Effector memory CD8-positive, alpha-beta T cell (primary cell): ENCODE results near the gene CUL7.
"Not testable (repeated sequence)": the region's sequence is repeated elsewhere in the genome, so short reads cannot be mapped to it uniquely, and the experiment has no call there.

Source experiments
- ATAC-seq: fragments of 150-1000 bp; cut with Tn5 transposase; replicated peaks from 2 replicates; pipeline ENCODE4 v1.10.0; 2021; ENCODE audit warnings: mild to moderate bottlenecking, moderate library complexity
- DNase-seq, 3 experiments: peaks; one replicate each; pipeline ENCODE4 v3.0.0; 2021
- H3K27ac Mint-ChIP-seq, 2 donors: one replicate each; pipeline ENCODE4 v1.8.0; 2022; ENCODE audit warnings: mild to moderate bottlenecking in 2 of 2, mixed read lengths in 2 of 2, moderate library complexity in 2 of 2
- H3K27me3 Mint-ChIP-seq, 2 donors: one replicate each; pipeline ENCODE4 v1.8.0; 2022; ENCODE audit warnings: mixed read lengths in 2 of 2
- H3K36me3 Mint-ChIP-seq: one replicate; pipeline ENCODE4 v1.8.0; 2022; ENCODE audit warnings: mild to moderate bottlenecking, moderate library complexity, mixed read lengths; ENCODE audit not compliant: insufficient read depth
- H3K4me1 Mint-ChIP-seq, 2 donors: one replicate each; pipeline ENCODE4 v1.8.0; 2022; ENCODE audit warnings: low read depth in 2 of 2, mixed read lengths in 2 of 2
- H3K4me3 Mint-ChIP-seq, 2 donors: one replicate each; pipeline ENCODE4 v1.8.0; 2022; ENCODE audit warnings: mild to moderate bottlenecking in 2 of 2, mixed read lengths in 2 of 2, moderate library complexity in 2 of 2
- H3K9me3 Mint-ChIP-seq, 2 donors: one replicate each; pipeline ENCODE4 v1.8.0; 2022; ENCODE audit warnings: mixed read lengths in 2 of 2

The CUL7 gene

DNA sequence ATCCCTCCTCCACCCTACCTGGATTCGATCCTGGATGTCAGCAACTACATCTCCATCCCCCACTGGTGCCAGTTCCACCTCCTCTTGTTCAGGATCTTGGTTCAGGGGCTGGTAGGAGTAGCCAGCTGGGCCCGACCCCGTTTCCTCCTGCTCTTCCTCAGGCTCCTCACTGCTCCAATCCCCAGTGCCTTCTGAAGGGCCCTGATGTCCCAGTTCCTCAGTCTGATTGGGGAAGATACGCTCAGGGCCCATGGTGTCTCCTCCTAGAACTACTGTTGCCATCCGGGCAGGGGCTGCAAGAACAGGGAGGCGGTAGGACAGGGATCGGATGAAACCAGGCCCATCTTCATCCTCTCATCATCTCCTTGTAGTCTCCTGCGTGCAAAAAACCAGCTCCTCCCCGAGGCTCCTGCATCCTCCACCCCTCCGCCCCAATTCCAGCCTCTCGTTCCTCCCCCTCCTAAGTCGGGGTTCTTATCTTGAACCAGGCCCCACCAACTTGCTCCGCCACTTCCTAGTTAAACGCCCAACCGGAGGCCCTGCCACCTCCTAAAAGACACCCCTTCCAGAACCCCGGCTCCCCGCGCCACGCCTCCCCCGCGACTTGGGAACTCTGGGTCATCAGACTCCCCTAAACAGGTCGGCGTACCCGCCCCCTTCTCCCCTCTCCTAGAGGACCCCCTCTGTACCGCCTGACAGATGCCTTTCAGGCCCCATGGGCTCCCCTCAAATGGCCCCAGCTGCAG, 40.4 kb downstream of the CUL7 start:
- Mint-ChIP-seq H3K4me1 (peaks cover 42 to 54% of the 10 kb centered on the region in 2 donors), H3K36me3 (peaks cover 21% of the 10 kb centered on the region), H3K4me3 (peak overlapping the region; percentile 90 to 95), H3K27ac (peak overlapping the region; percentile 94 to 97), H3K9me3 (no peaks in the 10 kb centered on the region), H3K27me3 (no peaks in the 10 kb centered on the region)
- peak in 1 of 3 experiments; percentile 3 for DNase-seq
- peak; percentile 21 for ATAC-seq

DNA sequence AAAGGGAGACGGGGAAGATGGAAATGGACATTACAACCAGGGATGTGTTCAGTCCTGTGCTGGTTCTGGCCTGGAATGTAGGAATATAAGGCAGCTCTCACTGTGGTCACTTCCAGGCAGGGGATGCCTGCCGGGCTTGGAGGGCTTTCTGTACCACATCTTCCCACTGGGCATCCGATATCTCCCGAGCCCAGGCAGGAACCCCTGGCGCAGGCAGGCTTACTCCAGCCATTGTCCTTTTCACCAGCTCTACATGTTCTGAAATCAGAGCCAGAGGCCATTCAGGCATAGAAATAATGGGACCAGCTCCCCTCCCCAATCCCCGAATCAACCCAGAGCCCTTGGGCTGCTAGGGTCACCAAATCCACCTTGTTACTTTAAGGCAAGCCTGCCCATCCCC, 41.3 kb downstream of the CUL7 start:
- no peaks in the 10 kb centered on the region for H3K9me3 Mint-ChIP-seq

DNA sequence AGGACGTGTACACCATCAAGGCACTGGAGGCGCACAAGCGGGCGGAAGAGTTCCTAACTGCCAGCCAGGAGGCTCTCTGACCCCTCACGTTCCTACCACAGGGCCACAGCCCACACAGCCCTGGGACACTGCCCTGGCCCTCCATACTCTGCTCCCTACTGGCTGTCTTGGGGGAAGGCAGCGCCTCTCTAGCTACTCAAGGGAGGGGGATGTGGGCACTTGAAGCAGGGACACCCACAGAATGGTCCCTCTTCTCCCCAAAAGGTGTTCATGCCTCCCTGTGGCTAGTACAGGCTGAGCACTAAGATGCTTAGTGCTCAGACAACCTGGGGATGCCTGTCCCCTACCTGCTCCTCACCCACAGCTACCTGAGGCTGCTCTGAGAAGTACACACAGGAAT, 42.4 kb downstream of the CUL7 start:
- Mint-ChIP-seq H3K36me3 (peaks cover 23% of the 10 kb centered on the region), H3K27ac (peak overlapping the region; percentile 22 to 41), H3K4me1 (peaks cover 34 to 39% of the 10 kb centered on the region in 2 donors), H3K9me3 (no peaks in the 10 kb centered on the region), H3K4me3 (no peak overlapping the region), H3K27me3 (no peaks in the 10 kb centered on the region)
- no peak for ATAC-seq
- no peak for DNase-seq

More for the DNA sequence above, 41.3 kb downstream of the CUL7 start:
- Mint-ChIP-seq H3K4me3 (peak overlapping the region; percentile 90 to 95), H3K27me3 (no peaks in the 10 kb centered on the region), H3K4me1 (peaks cover 42 to 46% of the 10 kb centered on the region in 2 donors), H3K27ac (peak overlapping the region; percentile 94 to 97), H3K36me3 (peaks cover 21% of the 10 kb centered on the region)
- DNase-seq (no peak), ATAC-seq (no peak)

GRCh38 chr6:43009124-43009523, 44.5 kb downstream of the CUL7 start:
- DNase-seq (peak in 1 of 3 experiments; percentile 36), ATAC-seq (no peak)
- no peaks in the 10 kb centered on the region for H3K9me3 Mint-ChIP-seq
- H3K27ac Mint-ChIP-seq: no peak overlapping the region
- no peak overlapping the region for H3K4me3 Mint-ChIP-seq
- peaks cover 26% of the 10 kb centered on the region in 2 donors for H3K4me1 Mint-ChIP-seq
- no peaks in the 10 kb centered on the region for H3K27me3 Mint-ChIP-seq
- H3K36me3 Mint-ChIP-seq: peaks cover 31% of the 10 kb centered on the region

DNA sequence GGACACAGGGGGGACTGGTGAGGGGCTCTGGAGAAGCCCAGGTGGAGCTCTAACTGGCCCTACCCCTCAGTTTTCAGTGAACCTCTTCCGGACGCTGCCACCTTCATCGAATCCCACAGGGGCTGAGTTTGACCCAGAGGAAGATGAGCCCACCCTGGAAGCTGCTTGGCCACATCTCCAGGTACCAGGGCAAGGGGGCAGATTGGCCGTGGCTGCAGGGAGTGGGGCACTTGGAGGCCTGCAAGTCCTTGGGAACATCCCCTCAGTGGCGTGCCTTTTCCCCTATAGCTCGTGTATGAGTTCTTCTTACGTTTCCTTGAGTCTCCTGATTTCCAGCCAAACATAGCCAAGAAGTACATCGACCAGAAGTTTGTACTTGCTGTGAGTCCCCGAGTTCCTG, 46.5 kb downstream of the CUL7 start:
- Mint-ChIP-seq H3K4me1 (peaks cover 6 to 8% of the 10 kb centered on the region in 2 donors), H3K9me3 (no peaks in the 10 kb centered on the region), H3K36me3 (peaks cover 29% of the 10 kb centered on the region), H3K27ac (no peak overlapping the region), H3K4me3 (no peak overlapping the region), H3K27me3 (no peaks in the 10 kb centered on the region)
- no peak for ATAC-seq
- no peak for DNase-seq

GRCh38 chr6:43006251-43006650, 47.4 kb downstream of the CUL7 start:
- ATAC-seq: no peak
- Mint-ChIP-seq H3K4me1 (peaks cover 0 to 2% of the 10 kb centered on the region in 2 donors), H3K27ac (peak overlapping the region in 1 of 2 donors; percentile 78), H3K27me3 (no peaks in the 10 kb centered on the region), H3K9me3 (no peaks in the 10 kb centered on the region), H3K36me3 (peaks cover 29% of the 10 kb centered on the region), H3K4me3 (no peak overlapping the region)
- DNase-seq: no peak

- DNase-seq: no peak
- H3K36me3 Mint-ChIP-seq: peaks cover 32% of the 10 kb centered on the region
- no peaks in the 10 kb centered on the region for H3K27me3 Mint-ChIP-seq
- no peak overlapping the region for H3K4me3 Mint-ChIP-seq
- peak overlapping the region in 1 of 2 donors; percentile 78 for H3K27ac Mint-ChIP-seq
- H3K4me1 Mint-ChIP-seq: peaks cover 0 to 2% of the 10 kb centered on the region in 2 donors
- ATAC-seq: no peak
- no peaks in the 10 kb centered on the region for H3K9me3 Mint-ChIP-seq
Observed at GRCh38 chr6:43005844-43006243, 47.8 kb downstream of the CUL7 start.

GRCh38 chr6:43001843-43002242, 51.8 kb downstream of the CUL7 start:
- Mint-ChIP-seq H3K36me3 (peaks cover 25% of the 10 kb centered on the region), H3K27ac (no peak overlapping the region), H3K9me3 (no peaks in the 10 kb centered on the region), H3K4me1 (peaks cover 0 to 6% of the 10 kb centered on the region in 2 donors), H3K27me3 (no peaks in the 10 kb centered on the region), H3K4me3 (no peak overlapping the region)
- no peak for ATAC-seq
- no peak for DNase-seq

DNA sequence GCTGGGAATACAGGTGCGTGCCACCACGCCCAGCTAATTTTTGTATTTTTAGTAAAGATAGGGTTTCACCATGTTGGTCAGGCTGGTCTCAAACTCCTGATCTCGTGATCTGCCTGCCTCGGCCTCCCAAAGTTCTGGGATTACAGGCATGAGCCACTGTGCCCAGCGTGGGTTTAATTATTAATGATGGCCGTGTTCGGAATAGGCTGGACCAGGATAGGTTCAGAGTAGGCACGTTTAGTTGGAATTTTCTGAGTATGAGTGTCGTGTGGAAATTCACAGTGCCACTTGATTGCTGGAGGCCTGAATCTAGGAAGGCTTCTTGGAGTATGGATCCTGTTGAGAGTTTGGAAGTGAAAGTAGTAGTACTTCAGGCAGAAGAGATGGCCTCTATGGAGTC, 55.4 kb downstream of the CUL7 start:
- H3K4me1 Mint-ChIP-seq, H3K27me3 Mint-ChIP-seq, DNase-seq, H3K4me3 Mint-ChIP-seq, H3K9me3 Mint-ChIP-seq, ATAC-seq, H3K27ac Mint-ChIP-seq: not testable (repeated sequence)
- peaks cover 24% of the 10 kb centered on the region for H3K36me3 Mint-ChIP-seq

DNA sequence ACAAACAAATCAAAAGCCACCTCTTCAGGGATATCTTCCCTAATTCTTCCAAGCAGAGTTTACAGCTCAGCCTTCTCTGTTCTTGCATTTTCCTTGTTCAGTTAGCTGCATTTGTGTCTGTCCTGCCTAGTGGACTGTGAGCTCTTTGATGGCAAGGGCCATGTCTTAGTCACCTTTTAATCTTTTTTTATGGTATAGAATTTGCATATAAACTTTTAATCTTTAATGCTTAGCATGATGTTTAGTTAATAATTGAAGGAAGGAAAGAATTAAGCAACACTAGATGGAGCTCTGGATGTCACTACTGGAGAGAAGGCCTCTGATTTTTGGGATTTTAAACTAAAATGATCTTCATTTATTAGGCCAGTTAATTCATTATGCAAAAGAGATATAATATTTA, 57.1 kb downstream of the CUL7 start:
- no peak for ATAC-seq
- H3K27ac Mint-ChIP-seq: peak overlapping the region in 1 of 2 donors; percentile 47

DNA sequence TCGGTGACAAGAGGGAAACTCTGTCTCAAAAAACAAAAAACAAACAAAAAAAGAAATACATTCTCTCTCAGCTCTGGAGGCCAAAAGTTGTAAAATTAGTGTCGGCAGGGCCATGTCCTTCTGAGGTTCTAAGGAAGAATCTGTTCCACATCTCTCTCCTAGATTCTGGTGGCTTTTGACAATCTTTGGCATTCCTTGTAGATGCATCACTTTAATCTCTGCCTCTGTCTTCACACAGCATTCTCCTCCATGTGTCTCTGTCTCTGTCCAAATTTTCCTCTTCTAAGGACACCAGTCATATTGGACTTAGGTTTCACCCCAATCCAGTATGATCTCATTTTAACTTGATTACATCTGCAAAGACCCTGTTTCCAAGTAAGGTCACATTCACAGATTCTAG, 60.2 kb downstream of the CUL7 start:
- ATAC-seq (no peak), DNase-seq (no peak)
- no peaks in the 10 kb centered on the region for H3K9me3 Mint-ChIP-seq
- peak overlapping the region in 1 of 2 donors; percentile 67 for H3K27ac Mint-ChIP-seq
- H3K36me3 Mint-ChIP-seq: peaks cover 26% of the 10 kb centered on the region
- H3K4me3 Mint-ChIP-seq: no peak overlapping the region
- H3K27me3 Mint-ChIP-seq: no peaks in the 10 kb centered on the region
- H3K4me1 Mint-ChIP-seq: peaks cover 6 to 9% of the 10 kb centered on the region in 2 donors

More for the DNA sequence above, 57.1 kb downstream of the CUL7 start:
- Mint-ChIP-seq H3K27me3 (no peaks in the 10 kb centered on the region), H3K9me3 (no peaks in the 10 kb centered on the region), H3K4me1 (peaks cover 0 to 5% of the 10 kb centered on the region in 2 donors), H3K4me3 (no peak overlapping the region), H3K36me3 (peaks cover 18% of the 10 kb centered on the region)
- no peak for DNase-seq

GRCh38 chr6:42989923-42990322, 63.7 kb downstream of the CUL7 start:
- DNase-seq (no peak), ATAC-seq (no peak)
- H3K36me3 Mint-ChIP-seq: peaks cover 31% of the 10 kb centered on the region
- H3K9me3 Mint-ChIP-seq: no peaks in the 10 kb centered on the region
- H3K4me3 Mint-ChIP-seq: no peak overlapping the region
- H3K27ac Mint-ChIP-seq: no peak overlapping the region
- peaks cover 35 to 41% of the 10 kb centered on the region in 2 donors for H3K4me1 Mint-ChIP-seq
- no peaks in the 10 kb centered on the region for H3K27me3 Mint-ChIP-seq

- Mint-ChIP-seq H3K4me1 (peaks cover 43 to 51% of the 10 kb centered on the region in 2 donors), H3K27ac (peak overlapping the region; percentile 32 to 63), H3K36me3 (peaks cover 29% of the 10 kb centered on the region), H3K9me3 (no peaks in the 10 kb centered on the region), H3K4me3 (no peak overlapping the region), H3K27me3 (no peaks in the 10 kb centered on the region)
- ATAC-seq: no peak
- DNase-seq: no peak
Observed at GRCh38 chr6:42988486-42989020, 65.1 kb downstream of the CUL7 start.
